ENCODE data around the gene RUBCNL.

RUBCNL gene

DNA sequence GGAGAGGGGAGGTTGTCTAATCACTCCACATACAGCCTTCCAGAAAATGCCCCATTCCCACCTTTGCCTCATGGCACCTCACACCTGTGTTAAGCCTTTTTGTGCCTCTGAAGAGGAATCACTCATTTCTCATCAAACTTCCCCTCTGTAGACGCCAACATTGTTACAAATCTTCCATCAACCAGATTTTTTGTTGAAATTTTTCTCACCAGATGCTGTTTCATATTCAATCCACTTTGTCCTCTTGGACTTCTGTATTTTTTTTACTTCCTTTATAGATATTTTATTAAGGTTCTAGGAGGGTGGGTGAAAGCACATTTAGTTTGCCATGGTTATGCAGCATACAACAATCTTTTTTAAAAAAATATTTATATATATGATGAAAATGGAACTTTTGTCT is 74.0 kb downstream of the RUBCNL start:
- H3K4me3 ChIP-seq (ENCODE audit: low read depth, low read length) = no peak overlapping the region

DNA sequence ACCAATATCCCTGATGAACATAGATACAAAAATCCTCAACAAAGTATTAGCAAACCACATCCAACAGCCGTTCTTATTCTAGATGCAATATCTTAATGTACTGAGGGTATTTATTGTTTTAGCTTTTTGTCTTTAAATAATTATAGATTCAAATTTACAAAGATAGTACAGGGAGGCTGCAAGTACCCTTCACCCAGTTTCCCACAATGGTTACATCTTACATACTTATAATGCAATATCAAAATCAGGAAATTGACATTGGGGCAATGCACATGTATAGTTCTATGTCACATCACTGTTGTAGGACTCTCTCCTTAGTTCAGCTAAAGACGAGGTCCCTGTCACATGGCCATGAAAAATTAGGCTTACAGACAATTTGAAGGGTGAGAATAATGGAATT is 75.8 kb downstream of the RUBCNL start:
- no peak overlapping the region for H3K4me3 ChIP-seq (ENCODE audit: low read depth, low read length)

DNA sequence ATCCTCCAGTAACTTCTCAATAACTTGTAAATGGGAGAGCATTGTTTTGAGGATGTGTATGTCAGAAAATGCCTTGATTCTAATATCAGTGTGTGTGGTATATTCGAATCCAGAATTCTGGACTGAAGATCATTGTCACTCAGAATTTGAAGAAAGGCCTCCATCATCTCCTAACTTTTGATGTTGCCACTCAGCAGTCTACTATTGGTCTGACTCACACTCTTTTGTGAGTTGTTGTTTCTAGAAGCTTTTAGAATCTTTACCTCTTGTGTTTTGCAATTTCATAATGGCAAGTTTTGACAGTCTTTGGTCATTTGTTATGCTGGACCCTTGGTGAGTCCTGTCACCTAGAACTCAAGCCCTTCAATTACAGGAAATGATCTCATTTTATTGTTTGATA is 77.0 kb downstream of the RUBCNL start:
- H3K4me3 ChIP-seq (ENCODE audit: low read depth, low read length) = no peak overlapping the region

DNA sequence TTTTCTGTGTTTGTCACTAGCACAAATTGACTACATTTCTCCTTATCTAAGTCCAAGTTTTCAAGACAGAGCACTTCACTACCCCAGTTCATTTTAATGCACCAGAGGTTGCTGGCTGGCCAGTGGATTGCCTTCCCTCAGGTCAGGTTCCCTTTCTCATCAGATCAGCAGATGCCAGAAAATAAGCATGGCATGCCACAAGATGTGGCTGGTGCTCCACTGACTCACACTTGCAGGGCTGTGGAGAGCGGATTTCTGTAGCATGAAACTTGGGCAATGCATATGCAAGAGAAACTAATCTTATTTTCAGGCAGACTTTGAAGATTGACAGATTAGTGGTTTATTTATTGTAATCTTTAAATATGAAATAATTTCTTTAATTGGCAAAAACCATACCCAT is 79.5 kb downstream of the RUBCNL start:
- no peak overlapping the region for H3K4me3 ChIP-seq (ENCODE audit: low read depth, low read length)

GRCh38 chr13:46304546-46304945 is 82.5 kb downstream of the RUBCNL start:
- no peak overlapping the region for H3K4me3 ChIP-seq (ENCODE audit: low read depth, low read length)

DNA sequence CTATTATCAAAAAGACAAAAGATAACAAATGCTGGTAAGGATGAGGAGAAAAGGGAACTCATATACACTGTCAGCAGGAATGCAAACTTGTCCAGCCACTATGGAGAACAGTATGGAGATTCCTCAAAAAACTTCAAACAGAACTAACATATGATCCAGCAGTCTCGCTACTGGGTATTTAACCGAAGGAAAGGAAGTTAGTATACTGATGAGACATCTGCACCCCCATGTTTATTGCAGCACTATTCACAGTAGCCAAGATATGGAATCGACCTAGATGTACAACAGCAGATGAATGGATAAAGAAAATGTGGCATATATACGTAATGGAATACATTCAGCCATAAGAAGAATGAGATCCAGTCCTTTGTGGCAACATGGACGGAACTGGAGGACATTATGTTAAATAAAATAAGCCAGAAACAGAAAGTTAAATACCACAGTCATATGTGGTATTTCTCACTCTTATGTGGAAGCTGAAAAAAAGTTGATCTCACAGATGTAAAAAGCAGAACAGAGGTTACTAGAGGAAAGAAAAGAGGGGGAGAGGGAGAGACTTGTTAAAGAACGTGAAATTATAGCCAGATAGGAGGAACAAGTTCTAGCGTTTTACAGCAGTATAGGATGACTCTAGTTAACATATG is 83.2 kb downstream of the RUBCNL start:
- H3K4me3 ChIP-seq (ENCODE audit: low read depth, low read length) = no peak overlapping the region

DNA sequence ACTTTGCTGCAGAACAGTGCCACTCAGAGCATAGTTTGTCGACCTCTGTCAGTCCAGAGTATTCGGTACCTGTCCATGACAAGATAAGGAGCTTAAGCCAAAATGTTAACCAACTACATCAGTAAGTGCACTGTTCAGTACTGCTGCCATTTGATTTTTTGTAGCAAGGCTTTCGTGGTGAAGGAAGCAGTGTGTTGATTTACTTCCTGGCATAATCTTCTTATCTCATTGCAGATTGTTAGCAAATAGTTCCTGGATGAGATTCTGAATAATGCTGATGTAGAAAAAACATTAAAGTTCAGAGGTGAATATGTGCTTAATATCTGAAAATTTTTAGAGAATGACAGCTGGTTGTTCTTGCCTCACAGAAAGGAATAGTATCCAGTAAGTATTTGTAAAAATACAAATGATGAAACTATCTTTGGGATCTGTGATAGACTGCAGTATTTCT is 89.7 kb downstream of the RUBCNL start:
- no peak overlapping the region for H3K4me3 ChIP-seq (ENCODE audit: low read depth, low read length)

GRCh38 chr13:46296921-46297320 is 90.1 kb downstream of the RUBCNL start:
- no peak overlapping the region for H3K4me3 ChIP-seq (ENCODE audit: low read depth, low read length)

GRCh38 chr13:46296115-46296822 is 90.8 kb downstream of the RUBCNL start:
- no peak overlapping the region for H3K4me3 ChIP-seq (ENCODE audit: low read depth, low read length)

DNA sequence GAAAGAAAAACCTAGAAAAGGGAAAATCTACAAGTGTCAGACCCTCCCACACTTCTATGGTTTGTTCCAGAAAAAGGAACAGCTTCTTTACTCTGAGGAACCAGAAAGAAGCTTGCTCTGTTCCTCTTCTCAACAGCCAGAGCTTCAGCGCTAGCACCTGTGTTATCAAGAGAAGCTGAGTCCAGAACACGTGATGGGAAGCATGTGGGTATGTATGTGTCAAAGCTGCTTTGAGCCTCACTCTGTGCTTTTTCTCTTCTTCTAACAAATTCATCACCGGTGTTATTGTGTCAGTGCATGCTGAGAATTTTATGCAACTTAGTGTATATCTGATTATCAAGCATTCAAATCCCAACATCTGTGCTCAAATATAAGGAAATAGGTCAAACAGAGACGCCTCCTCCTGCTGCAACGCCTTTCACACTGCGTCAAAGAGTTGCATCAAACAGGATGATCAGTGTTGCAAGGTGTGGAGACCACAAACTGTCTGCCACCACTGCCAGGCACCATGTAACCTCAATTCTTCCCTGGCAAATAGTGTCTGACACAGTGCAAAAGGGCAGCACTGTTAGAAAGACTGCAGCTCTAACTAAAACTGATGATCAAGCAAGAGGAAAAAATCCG is 91.4 kb downstream of the RUBCNL start:
- no peak overlapping the region for H3K4me3 ChIP-seq (ENCODE audit: low read depth, low read length)

DNA sequence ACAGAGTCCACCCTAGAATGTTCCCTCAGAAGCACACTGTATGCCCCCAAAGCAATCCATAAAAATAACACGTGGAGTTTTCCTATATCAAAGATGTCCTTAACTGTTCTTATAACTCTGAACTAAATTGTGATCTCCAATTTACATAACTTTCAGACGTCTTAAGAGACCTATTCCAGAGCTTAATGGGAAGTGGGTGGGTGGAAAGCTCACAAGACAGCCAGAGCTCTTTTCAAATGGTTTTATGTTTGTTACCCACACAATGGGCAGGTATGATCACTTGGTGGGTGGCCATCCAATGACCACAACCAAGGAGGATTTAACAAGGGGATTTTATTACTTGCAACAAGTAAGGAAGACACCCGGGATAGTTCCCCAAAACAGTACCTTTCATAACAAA is 93.6 kb downstream of the RUBCNL start:
- no peak overlapping the region for H3K4me3 ChIP-seq (ENCODE audit: low read depth, low read length)
